ENCODE measurements around the gene RUNX1.
"Not testable (repeated sequence)": the region's sequence is repeated elsewhere in the genome, so short reads cannot be mapped to it uniquely, and the experiment has no call there.

The RUNX1 gene

DNA sequence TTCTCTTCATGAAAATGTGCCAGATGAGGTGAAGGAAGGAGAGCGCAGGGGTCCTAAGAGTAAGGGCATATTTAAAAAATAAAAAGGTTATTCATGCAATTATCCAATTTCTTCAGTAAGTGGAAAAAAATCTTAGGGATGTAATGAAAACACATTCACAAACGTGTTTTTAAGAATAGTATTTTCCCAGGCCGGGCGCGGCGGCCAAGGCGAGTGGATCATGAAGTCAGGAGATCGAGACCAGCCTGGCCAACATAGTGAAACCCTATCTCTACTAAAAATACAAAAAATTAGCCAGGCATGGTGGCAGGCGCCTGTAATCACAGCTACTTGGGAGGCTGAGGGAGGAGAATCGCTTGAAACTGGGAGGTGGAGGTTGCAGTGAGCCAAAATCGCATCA is 82.2 kb downstream of the RUNX1 start:
- DNase-seq: not testable (repeated sequence)

DNA sequence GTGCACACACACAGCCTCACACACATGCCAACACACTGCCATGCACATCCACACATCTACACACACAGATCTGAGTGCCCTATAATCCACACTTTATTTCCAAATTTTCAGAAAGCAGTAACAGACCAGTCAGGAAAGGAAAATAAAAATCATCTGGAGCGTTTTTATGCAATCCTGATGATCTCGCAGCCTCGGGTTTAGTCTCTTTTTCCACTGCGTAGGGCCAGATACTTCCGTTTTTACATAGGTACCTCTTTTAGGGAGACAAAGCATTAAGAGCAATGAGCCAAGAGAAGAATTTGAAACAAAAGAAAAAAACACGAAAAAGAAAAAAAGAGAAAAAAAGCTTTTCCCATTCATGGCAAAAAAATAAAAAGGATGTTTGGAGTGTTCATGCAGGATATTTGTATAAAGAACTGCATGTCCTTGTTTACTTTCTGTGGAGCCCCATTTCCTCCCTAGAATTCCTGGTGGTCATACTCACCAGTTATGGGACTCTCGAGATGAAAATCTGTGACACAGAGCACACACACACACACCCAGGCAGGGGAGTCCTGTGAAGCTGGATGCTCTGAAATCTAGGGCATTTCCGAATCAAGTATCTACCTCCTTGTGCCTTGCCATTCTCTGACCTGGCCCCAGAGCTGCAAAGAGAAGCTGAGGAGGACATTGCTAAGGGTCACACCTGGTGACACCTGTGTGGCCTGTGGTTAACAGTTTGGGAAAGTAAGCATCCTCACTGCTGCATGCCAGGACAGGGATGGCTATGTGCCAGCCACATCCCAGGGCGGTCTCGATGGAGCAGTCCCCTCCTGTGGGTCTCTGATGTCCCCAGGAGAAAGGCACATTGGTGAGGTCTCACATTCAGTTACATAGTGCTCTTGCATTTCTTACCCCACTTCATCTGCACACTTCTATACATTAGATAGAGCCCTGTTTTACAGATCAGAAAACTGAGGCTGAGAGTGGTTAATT is 83.6 kb downstream of the RUNX1 start:
- peak; percentile 85 for DNase-seq

- DNase-seq: no peak
These were observed 86.4 kb downstream of the RUNX1 start for GRCh38 chr21:34962586-34963222.

DNA sequence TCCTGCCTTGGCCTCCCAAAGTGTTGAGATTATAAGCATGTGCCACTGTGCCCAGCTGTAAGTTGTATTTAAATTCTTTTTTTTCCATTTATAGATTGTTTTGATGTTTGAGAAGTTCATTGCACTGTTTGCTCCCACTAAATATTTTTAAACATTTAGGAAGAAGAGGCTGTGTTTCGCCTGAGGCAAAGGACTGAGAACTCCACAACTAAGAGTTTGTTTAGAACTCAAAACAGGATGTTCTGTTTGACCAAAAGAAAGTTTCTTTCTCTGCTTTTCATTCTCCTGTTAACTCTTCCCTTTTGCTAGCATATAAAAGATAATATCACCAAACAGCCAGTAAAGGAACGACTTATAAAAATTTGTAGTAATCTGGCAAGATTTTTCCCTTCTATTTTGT is 87.0 kb downstream of the RUNX1 start:
- DNase-seq: no peak

DNA sequence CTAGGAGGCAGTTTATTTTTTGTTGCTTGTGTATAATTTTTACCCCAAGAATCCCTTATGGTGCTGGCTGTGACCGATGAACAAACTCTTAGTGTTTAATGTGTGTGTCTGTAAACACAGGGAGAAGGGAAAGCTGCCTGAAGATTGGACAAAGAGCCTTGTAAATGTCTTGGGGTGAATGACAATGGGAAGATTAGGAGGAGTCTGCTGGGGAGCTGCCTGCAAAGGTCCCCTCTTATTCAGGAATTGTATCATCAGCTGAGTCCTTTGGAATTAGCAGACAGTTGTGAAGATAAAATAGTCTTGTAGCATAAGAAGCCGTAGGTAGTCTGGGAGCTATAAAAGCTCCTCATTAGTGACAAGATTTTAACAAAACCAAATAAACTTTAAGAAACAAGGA is 88.4 kb downstream of the RUNX1 start:
- DNase-seq: no peak

DNA sequence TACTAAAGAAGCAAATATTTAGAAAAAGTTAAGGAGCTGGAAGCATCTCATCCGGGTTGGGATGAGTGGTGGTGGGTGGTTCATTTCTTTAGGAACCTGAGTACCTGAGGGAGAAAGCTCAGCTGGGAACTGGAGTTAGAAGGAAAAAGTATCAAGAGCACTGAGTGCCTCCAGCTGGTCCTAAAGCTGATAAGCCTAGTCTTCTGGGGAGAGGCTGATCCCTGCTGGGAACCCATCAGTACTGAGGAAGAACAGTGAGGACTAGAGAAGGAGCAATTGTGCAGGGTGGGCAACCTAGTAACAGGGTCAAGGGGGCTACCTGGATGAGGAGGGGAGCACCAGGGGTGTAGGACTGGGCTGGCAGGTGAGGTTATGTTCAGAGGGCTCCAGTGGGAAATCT is 89.5 kb downstream of the RUNX1 start:
- DNase-seq: no peak

DNA sequence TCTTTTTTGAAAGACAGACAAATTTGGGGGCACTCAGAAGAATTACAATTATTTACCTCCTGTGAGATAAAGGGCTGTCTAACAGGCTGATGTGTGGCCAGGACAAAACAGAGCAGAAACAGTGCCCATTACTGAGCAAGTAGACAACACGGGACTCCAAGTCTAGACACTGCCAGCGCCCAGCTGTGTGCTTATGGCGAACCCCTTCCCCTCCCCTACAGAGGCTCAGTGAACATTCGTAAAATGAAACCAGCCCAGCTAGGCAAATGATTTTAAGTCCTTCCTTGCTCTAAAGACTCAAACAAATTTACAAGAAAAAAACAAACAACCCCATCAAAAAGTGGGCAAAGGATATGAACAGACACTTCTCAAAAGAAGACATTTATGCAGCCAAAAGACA is 91.1 kb downstream of the RUNX1 start:
- DNase-seq: no peak

DNA sequence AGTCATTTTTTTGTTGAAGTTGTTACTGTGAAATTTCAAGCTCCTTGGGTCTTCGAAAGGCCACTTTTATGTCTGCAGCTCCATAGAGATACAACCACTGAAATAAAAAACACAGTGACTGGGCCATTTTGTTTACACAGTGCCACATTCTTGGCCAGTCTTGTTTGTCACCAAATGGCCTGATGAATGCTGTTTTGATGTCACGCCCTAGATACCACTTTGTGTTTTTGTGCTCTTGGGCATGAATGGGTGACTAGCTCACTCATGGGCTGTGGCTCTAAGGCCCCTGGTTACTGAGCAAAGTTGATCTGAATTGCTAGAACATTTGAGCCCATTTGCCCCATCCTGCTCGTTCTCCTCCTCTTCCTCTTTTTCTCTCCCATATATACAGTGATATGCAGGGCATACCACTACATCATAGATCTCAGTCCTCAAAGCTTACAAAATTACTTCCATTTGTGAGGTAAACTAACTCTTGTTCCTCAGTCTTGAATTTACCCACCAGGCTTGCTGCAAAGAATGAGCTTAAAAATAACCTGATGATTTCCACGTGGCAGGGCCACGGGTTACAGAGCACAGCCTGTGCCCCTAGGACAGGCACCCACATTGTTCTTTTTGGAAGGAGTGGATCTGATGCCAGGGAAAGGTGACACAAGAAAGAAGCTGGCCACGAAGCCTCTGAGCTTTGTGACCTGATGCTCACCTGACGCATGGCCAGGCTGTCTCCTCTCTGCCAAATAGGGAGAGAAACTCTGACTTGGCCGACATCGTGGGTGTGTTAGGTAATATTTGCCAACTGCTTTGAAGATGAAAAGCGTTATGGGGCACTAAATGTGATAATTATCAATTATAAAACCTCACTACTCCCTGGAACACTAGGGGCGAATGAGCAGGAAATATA is 92.4 kb downstream of the RUNX1 start:
- DNase-seq: no peak

DNA sequence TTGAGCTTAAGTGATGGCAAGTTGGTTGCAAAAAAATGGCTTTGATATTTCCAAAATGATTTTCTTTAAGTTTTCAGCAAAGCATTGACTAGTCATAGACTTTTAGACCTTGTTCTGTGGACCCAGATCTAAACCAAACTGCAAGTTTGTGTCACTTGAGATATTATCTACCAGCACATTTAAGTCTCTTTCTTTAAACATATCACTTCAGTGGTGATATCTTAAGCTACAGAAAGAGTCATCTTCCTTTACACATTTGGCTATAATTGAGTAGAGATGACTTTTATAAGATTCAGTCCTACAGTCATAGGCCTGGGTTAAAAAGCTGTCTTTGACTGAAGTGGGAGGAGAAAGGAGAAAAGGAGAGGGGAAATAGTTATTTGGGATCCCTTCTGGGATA is 95.2 kb downstream of the RUNX1 start:
- DNase-seq: no peak

DNA sequence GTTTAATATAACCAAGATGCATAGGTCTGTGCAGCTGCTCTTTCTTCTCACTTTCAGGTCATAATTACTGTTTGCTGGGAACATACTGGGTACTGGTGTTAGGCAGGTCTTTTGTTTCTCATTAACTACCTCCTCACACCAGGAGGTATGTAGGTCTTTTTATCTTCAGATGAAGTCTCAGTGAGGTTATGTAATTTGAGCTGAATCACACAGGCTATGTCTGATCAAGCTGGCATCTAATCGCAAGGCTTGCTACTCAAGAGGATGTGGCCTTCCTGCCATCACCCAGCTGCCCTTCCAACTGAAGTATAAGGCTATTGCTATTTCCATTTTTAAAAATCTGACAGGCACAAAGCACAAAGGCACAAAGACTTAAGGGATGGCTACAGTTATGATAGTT is 96.4 kb downstream of the RUNX1 start:
- no peak for DNase-seq

DNA sequence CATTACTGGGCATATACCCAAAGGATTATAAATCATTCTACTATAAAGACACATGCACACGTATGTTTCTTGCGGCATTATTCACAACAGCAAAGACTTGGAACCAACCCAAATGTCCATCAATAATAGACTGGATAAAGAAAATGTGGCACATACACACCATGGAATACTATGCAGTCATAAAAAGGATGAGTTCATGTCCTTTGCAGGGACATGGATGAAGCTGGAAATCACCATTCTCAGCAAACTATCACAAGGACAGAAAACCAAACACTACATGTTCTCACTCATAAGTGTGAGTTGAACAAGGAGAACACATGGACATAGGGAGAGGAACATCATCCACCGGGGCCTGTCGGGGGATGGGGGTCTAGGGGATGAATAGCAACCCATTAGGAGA is 97.2 kb downstream of the RUNX1 start:
- not testable (repeated sequence) for DNase-seq

DNA sequence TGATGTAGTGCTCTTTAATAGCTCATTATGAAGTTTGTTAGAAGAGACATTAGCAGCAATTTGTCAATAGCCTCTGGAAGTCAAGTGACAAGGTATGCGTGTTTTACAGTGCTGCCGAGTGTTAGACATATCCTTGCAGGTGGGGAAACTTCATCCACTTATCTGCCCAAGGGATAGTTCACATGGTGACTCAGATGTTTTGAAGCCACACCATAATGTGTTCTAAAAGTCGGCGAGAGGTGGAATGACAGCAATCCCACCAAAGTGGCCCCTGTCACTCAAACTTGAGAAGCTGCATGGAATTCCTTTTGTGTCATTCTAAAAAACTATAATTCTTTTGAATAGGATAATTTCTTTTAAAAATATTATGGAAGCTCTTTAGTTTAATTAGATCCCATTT is 98.1 kb downstream of the RUNX1 start:
- no peak for DNase-seq

- no peak for DNase-seq
These were observed 99.6 kb downstream of the RUNX1 start for GRCh38 chr21:34949499-34949898.

- DNase-seq: no peak
These were observed 100.1 kb downstream of the RUNX1 start for GRCh38 chr21:34949030-34949429.

- DNase-seq: no peak
These were observed 100.9 kb downstream of the RUNX1 start for GRCh38 chr21:34948157-34948556.

DNA sequence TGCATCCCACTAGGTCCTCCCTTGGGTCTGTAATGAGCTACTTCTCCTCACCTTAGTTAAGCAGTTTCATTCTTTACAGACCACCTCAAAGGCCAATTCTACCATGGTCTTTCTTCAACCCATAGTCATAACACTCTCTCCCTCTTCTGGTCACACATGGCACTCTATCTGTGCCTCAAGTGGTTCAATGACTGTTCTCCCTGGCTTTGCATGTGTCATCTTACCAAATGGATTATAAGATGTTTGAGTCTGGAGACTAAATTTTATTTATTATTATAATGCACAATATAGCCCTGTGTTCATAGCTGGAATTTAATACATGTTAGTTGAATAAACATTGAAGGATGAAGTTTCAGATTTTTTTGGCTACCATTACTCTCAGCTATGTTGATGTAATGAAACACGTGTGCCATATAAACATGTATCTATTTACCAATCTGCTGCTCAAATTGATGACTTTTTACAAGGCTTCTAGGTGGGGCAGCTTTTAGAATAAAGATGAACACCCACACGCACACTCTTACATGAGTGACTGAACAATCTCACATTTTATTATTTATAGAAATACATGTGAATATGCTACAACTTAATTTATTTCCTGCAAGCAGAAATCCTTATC is 102.1 kb downstream of the RUNX1 start:
- no peak for DNase-seq

- DNase-seq: no peak
These were observed 102.7 kb downstream of the RUNX1 start for GRCh38 chr21:34946385-34946840.

- DNase-seq: no peak
These were observed 103.8 kb downstream of the RUNX1 start for GRCh38 chr21:34945288-34945687.

- no peak for DNase-seq
These were observed 104.9 kb downstream of the RUNX1 start for GRCh38 chr21:34944015-34944755.

DNA sequence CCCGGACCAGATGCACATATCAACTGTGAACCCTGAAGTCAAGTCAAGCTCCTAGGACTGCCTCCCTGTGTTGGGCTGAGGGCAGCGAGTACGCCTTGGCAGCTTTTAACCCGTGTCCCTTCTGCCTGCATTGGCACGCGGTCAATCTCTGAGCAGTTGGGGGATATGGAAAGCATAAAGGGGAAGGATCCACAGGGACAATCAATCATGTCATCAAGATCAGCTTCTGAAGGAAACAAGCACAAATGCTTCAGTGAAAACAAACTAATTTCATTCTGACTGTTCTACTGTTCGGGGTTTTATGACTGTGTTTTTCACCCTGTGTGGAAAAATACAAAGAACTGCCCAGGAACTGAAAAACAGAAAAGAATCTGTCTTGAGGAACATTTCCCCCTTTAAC is 106.2 kb downstream of the RUNX1 start:
- DNase-seq: peak; percentile 48

DNA sequence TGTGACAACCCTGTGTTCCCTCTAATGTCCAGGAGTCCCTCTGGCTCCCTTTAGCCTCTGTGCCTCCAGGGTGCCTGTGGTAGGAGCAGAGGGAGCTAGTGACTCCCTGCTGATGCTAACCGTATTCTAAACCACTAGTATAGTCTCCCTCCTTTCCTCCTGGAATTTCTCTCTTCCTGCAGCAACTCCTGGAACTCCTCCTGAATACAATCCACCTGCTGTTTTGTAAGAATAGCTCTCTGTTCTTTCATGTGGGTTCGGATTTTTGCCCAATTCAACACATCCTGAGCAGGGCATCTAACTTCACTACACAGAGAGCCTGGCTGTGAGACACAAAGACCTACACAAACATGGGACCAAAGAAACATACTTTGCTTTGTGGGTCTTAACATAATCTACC is 107.9 kb downstream of the RUNX1 start:
- no peak for DNase-seq
